ENCODE data around the gene GEMIN7.
"Not testable (repeated sequence)": the region's sequence is repeated elsewhere in the genome, so short reads cannot be mapped to it uniquely, and the experiment has no call there.

The GEMIN7 gene

GRCh38 chr19:45104658-45105349 is 25.7 kb downstream of the GEMIN7 start:
- no peak for DNase-seq (ENCODE audit: low read depth)

DNA sequence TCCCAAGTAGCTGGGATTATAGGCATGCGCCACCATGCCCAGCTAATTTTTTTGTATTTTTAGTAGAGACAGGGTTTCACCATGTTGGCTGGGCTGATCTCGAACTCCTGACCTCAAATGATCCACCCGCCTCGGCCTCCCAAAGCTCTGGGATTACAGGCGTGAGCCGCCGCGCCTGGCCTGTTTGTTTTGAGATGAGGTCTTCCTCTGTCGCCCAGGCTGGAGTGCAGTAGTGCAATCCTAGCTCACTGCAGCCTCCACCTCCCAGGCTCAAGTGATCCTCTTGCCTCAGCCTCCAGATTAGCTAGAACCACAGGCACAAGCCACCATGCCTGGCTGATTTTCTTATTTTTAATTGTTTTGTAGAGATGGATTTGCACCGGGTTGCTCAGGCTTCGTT is 27.3 kb downstream of the GEMIN7 start:
- DNase-seq (ENCODE audit: low read depth): not testable (repeated sequence)

DNA sequence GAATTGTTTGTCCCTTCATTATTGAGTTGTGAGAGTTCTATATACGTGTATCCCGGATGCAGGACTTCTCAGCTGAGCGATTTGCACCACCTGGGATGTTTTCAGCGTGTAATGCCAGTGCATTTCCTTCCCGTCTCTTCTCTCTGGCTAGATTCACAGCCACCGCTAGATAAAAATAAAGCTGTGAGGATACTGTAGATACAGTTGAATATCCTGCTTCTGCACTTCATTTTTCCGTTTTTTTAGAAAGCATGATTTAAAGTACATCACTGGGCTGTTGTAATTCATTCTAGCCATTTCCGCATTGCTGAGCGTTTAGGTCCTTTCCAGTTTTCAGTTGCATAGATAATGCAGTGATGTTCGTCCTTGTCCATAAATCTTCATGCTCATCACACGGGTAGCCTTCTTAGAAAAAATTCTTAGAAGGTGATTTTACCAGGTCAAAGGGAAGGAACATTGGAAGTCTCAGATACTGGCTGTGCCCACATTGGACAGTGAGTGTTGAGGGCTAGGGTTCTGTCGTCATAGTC is 28.6 kb downstream of the GEMIN7 start:
- no peak for DNase-seq (ENCODE audit: low read depth)

DNA sequence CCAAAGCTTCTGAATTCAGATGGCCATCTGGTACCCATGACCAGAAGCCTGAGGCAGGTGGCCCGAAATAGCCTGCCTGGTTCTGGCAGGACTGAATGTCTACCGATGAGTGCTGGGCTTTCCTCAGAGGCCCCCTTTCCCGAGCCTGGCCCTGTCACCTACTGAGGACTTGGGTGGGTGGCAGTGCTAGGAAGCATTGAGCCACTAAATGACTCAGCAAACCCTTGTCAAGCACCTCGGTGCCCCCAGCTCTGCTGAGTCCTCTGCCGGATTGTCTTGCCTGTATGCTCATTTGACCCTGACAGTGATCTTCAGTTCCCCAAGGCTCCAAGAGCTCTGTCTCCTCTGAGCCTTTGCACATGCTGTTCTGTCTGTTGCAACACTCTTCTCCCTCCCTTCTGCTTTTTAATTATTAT is 31.8 kb downstream of the GEMIN7 start:
- DNase-seq (ENCODE audit: low read depth): no peak

GRCh38 chr19:45112111-45112827 is 33.2 kb downstream of the GEMIN7 start:
- DNase-seq (ENCODE audit: low read depth): no peak

GRCh38 chr19:45113628-45114027 is 34.6 kb downstream of the GEMIN7 start:
- no peak for DNase-seq (ENCODE audit: low read depth)

GRCh38 chr19:45114116-45114515 is 35.1 kb downstream of the GEMIN7 start:
- DNase-seq (ENCODE audit: low read depth): no peak

DNA sequence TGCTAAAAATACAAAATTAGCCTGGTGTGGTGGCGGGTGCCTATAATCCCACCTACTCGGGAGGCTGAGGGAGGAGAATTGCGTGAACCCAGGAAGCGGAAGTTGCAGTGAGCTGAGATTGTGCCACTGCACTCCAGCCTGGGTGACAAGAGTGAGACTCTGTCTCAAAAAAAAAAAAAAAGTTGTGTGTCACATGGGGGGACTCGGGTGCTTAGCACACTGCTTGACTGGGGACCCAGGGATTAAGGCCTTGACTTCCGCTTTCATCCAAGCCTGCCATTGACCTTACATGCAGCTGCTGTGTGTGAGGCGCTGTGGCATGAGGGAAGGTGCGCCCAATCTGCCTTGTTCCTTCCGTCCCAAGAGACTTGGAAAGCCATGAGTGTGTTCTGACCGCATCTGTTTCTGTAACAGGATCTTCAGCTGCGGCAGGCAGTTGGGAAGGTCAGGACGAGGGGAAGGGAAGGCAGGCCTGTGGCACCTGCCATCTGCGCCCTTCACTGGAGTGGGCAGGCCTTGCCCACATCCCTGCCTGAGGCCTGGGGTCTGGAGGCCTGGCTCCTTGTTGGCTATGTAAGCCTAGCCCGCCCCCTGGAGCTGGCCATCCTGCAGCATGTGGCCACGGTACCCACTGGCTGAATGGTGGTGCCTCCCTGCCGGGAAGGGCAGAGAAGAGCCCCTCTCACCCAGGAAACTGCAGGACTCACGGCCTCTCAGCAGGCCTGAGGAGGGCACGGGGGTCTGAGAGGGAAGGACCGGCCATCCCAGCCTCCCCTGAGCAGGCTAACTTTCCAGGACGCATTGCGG is 37.0 kb downstream of the GEMIN7 start:
- DNase-seq (ENCODE audit: low read depth): no peak

GRCh38 chr19:45117167-45117594 is 38.1 kb downstream of the GEMIN7 start:
- DNase-seq (ENCODE audit: low read depth): peak; percentile 27

DNA sequence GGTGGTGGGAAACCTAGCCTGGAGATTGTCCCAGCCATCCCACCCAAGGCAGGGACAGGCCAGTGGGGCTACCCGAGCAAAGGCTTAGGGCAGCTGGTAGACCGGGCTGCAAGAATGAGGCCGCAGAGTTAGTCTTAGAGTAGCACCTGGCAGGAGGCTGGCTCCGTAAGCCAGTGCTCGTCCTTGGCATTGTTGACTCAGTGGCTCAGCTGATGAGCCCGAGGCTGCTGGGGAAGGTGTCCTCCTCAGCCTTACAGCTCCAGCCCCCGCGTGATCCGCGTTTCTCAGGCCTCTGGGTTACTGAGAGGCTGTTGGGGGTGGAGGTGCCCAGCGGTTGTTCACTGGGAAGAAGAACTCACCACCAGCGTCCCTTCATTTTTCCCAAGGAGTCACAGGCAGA is 38.6 kb downstream of the GEMIN7 start:
- no peak for DNase-seq (ENCODE audit: low read depth)

DNA sequence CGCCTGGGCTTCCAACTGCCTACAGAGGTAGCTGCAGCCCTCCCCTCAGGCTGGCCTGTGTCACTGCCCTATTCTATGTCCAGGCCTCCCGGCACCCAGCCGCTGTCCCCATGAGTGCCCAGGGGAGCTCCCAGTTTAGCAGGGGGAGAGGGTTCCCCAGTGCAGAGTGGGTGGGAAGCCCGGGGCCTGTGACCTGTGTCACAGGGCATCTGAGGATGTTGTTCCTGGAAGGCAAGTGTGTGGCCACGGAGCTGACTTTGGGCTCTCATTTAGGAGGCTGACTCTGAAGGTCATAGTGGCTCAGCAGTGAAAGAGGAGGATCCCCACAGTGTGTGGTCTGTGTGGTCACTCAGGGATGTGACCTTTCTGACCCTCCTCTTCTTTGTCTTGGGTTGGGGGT is 39.0 kb downstream of the GEMIN7 start:
- DNase-seq (ENCODE audit: low read depth): no peak

- not testable (repeated sequence) for DNase-seq (ENCODE audit: low read depth)
These were observed 39.7 kb downstream of the GEMIN7 start for GRCh38 chr19:45118591-45119355.

DNA sequence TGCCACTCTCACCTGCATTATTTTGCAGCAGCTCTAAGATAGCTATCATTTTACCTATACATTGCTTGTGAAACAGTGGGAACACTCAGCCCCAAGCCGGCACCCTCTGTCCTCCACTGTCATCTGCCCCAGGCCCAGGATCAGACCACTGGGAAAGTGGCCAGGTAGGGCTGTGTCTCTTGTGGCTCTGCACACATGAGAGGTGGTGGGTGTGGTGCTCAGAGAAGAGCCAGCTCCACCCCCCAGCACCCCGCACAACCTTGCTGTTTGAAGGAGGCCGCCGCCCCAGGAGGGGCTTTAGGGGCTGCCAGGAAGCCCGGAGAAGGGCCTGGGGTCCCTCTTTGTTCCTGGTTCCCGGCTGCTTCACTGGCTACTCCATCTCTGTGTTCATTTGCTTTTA is 40.5 kb downstream of the GEMIN7 start:
- no peak for DNase-seq (ENCODE audit: low read depth)

GRCh38 chr19:45121827-45122345 is 42.8 kb downstream of the GEMIN7 start:
- DNase-seq (ENCODE audit: low read depth): no peak

GRCh38 chr19:45122832-45123231 is 43.8 kb downstream of the GEMIN7 start:
- no peak for DNase-seq (ENCODE audit: low read depth)

GRCh38 chr19:45123440-45123850 is 44.4 kb downstream of the GEMIN7 start:
- no peak for DNase-seq (ENCODE audit: low read depth)

- no peak for DNase-seq (ENCODE audit: low read depth)
These were observed 45.0 kb downstream of the GEMIN7 start for GRCh38 chr19:45124021-45124420.

DNA sequence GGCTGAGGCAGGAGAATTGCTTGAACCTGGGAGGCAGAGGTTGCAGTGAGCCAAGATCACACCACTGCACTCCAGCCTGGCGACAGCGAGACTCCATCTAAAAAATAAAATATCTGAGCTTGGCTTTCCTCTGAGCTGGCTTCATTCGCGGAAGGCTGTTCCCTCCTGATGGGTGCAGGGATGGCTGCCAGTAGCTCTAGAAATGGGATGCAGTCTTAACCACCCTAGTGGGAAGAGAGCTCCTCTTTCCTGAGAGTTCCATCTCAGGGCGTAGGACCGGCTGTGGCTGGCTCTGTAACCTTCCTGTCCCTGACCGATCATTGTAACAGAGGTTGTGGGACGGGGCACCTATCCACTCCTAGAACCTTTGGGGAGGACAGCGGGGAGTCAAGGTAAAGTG is 46.3 kb downstream of the GEMIN7 start:
- DNase-seq (ENCODE audit: low read depth): no peak

- peak; percentile 58 for DNase-seq (ENCODE audit: low read depth)
These were observed 47.0 kb downstream of the GEMIN7 start for GRCh38 chr19:45125975-45126493.

DNA sequence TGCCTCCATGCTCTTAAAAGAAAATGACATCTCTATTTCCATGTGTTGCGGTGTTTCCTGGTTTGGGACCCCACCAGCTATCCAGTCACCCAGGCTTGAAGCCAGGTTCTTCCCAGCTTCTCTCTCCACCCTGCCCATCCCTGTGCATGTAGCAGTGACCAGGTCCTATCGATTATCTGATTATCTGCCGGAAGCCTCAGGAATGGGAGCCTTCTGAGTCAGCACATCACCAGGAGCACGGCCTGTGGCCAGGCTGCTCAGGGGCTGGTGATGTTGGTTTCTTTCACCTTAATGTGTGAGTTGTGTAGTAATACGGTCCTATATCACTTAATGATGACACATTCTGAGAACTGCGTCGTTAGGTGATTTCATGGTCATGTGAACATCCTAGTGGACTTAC is 47.6 kb downstream of the GEMIN7 start:
- no peak for DNase-seq (ENCODE audit: low read depth)

DNA sequence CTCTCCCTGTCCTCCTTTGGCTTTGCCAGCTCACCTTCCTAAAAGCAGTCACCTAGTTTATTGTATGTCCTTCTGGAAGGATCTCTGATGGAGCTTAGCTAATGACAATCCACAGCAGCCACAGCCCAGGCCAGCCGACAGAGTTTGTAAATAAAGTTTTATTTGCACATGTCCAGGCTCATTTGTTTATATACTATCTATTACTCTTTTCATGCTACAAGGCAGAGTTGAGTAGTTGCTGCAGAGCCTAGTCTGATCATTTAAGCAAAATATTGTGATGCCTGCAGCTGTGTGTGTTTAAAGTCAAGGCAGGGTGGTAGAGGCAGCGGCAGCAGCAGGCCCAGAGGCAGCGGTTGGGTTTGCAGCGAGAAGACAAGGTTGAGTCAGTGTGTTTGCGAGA is 49.1 kb downstream of the GEMIN7 start:
- DNase-seq (ENCODE audit: low read depth): no peak
